GM23248 (cell line): ENCODE measurements around the gene FAM89A. TPM values are rescaled to one million over a fixed set of nuclear protein-coding genes. Genes with fewer than 3 reads are reported as not detected.

Source experiments
- DNase-seq: peaks from one replicate; pipeline ENCODE4 v3.0.0-alpha.2; 2015
- H2AFZ ChIP-seq: fragments of 200-600 bp; sonication (generic); 2 replicates; pipeline ENCODE4 v1.6.1; 2016; ENCODE audit warnings: antibody characterized with exemption
- H3F3A ChIP-seq: fragments of 200-600 bp; sonication (generic); 2 replicates; pipeline ENCODE4 v1.6.1; 2016; ENCODE audit warnings: mild to moderate bottlenecking, antibody characterized with exemption, mixed run types; ENCODE audit not compliant: insufficient read depth
- H3K27ac ChIP-seq: fragments of 200-600 bp; sonication (generic); 2 replicates; pipeline ENCODE4 v1.5.1; 2016; ENCODE audit warnings: mild to moderate bottlenecking
- H3K27me3 ChIP-seq: fragments of 200-600 bp; sonication (generic); replicated peaks from 2 replicates; pipeline ENCODE4 v1.6.1; 2016; ENCODE audit warnings: mild to moderate bottlenecking; ENCODE audit not compliant: insufficient read depth
- H3K36me3 ChIP-seq: fragments of 200-600 bp; sonication (generic); 2 replicates; pipeline ENCODE4 v1.6.1; 2016; ENCODE audit warnings: low read depth, mild to moderate bottlenecking
- H3K4me1 ChIP-seq: fragments of 200-600 bp; sonication (generic); 2 replicates; pipeline ENCODE4 v1.6.1; 2016; ENCODE audit warnings: mild to moderate bottlenecking; ENCODE audit not compliant: insufficient read depth
- H3K4me2 ChIP-seq: fragments of 200-600 bp; sonication (generic); one replicate; pipeline ENCODE4 v1.6.1; 2016; ENCODE audit warnings: mild to moderate bottlenecking; ENCODE audit not compliant: unreplicated experiment
- H3K4me3 ChIP-seq: fragments of 200-600 bp; sonication (generic); 2 replicates; pipeline ENCODE4 v1.5.1; 2016; ENCODE audit warnings: mild to moderate bottlenecking
- H3K79me2 ChIP-seq: fragments of 200-600 bp; sonication (generic); 2 replicates; pipeline ENCODE4 v1.6.1; 2016; ENCODE audit warnings: mild to moderate bottlenecking; ENCODE audit not compliant: insufficient read depth
- H3K9ac ChIP-seq: fragments of 200-600 bp; sonication (generic); 2 replicates; pipeline ENCODE4 v1.6.1; 2016; ENCODE audit warnings: mild to moderate bottlenecking
- H3K9me2 ChIP-seq: fragments of 200-600 bp; sonication (generic); 2 replicates; pipeline ENCODE4 v1.6.1; 2016; ENCODE audit warnings: mixed run types, mild to moderate bottlenecking, moderate library complexity; ENCODE audit not compliant: insufficient read depth
- H3K9me3 ChIP-seq: fragments of 200-600 bp; sonication (generic); one replicate; pipeline ENCODE4 v1.6.1; 2017; ENCODE audit warnings: low read depth
- H4K20me1 ChIP-seq: fragments of 200-600 bp; sonication (generic); 2 replicates; pipeline ENCODE4 v1.6.0; 2016; ENCODE audit not compliant: insufficient read depth
- EZH2 ChIP-seq: fragments of 200-600 bp; sonication (generic); IDR thresholded peaks from 2 replicates; pipeline ENCODE4 v1.6.1; 2018; ENCODE audit warnings: antibody characterized with exemption, mild to moderate bottlenecking; ENCODE audit not compliant: insufficient read depth, poor library complexity, severe bottlenecking
- EZH2phosphoT487 ChIP-seq: fragments of 200-600 bp; sonication (generic); IDR thresholded peaks from 2 replicates; pipeline ENCODE4 v1.6.1; 2018; ENCODE audit warnings: antibody characterized with exemption, moderate library complexity, mild to moderate bottlenecking, low read depth; ENCODE audit not compliant: insufficient read depth
- WGBS, 2 experiments: methylation state at CpG; one replicate each; pipeline ENCODE4 v1.1.6; 2015 to 2017; ENCODE audit warnings: low lambda C conversion rate in 2 of 2, low coverage in 1 of 2; ENCODE audit errors: missing lambda C conversion rate in 2 of 2; 5-methylcytosine and 5-hydroxymethylcytosine counted together
- in situ Hi-C: fragments of 300-500 bp; cut with MboI; formaldehyde crosslinking; loops from 2 replicates; pipeline ENCODE4 v1.15.0; 2020
- polyA plus RNA-seq: library from polyadenylated mRNA; unstranded; fragments of >200 nt; fragmentation: Nextera tagmentation; extraction: Ambion mirVana; gene quantifications from 2 replicates; pipeline ENCODE4 v1.2.1, GENCODE V29; 2016
- total RNA-seq: library from RNA; depleted of rRNA; stranded (reverse); fragments of >200 nt; shearing (Covaris generic); gene quantifications from 2 replicates; pipeline ENCODE4 v1.2.3, GENCODE V29; 2014

The FAM89A gene
- total and polyA plus RNA-seq, 2 experiments from 2014 or later, result 3.1 to 6.3 TPM

- Histone ChIP-seq H3K4me1 (no peaks in the 10 kb centered on the region), H3K36me3 (no peaks in the 10 kb centered on the region), H3K4me3 (no peak overlapping the region), H3K9me3 (no peaks in the 10 kb centered on the region), H4K20me1 (no peaks in the 10 kb centered on the region), H3K4me2 (no peak overlapping the region), H2AFZ (no peak overlapping the region), H3F3A (no peaks in the 10 kb centered on the region), H3K27me3 (no peaks in the 10 kb centered on the region; the same call in none of the 2 replicates), H3K79me2 (no peaks in the 10 kb centered on the region), H3K9ac (no peak overlapping the region), H3K9me2 (no peaks in the 10 kb centered on the region), H3K27ac (no peak overlapping the region)
- 46 to 60% methylated on average over 5 of the region's 5 CpGs for WGBS, 2 experiments
- in situ Hi-C loops, result no loop called here
- DNase-seq, result no peak
- TF ChIP-seq EZH2phosphoT487, result no peak
- TF ChIP-seq EZH2, result no peak
Observed at GRCh38 chr1:231076802-231077201, 36.7 kb upstream of the FAM89A start.

- Histone ChIP-seq H3K79me2 (no peaks in the 10 kb centered on the region), H3K9ac (no peak overlapping the region), H3K36me3 (no peaks in the 10 kb centered on the region), H4K20me1 (no peaks in the 10 kb centered on the region), H3K4me2 (no peak overlapping the region), H3K27me3 (no peaks in the 10 kb centered on the region; the same call in none of the 2 replicates), H3K9me2 (no peaks in the 10 kb centered on the region), H3K4me1 (no peaks in the 10 kb centered on the region), H2AFZ (no peak overlapping the region), H3K27ac (no peak overlapping the region), H3K4me3 (no peak overlapping the region), H3F3A (no peaks in the 10 kb centered on the region), H3K9me3 (no peaks in the 10 kb centered on the region)
- in situ Hi-C loops, result no loop called here
- no peak for DNase-seq
- TF ChIP-seq EZH2 (no peak), EZH2phosphoT487 (no peak)
- 36 to 43% methylated on average over 6 of the region's 6 CpGs for WGBS, 2 experiments
Observed at GRCh38 chr1:231075497-231075896, 35.4 kb upstream of the FAM89A start.

GRCh38 chr1:231075020-231075419, 35.0 kb upstream of the FAM89A start:
- no peak overlapping the region for H3K4me2 ChIP-seq
- DNase-seq, result no peak
- no peaks in the 10 kb centered on the region for H4K20me1 ChIP-seq
- no peak overlapping the region for H3K4me3 ChIP-seq
- H3K9me2 ChIP-seq, result no peaks in the 10 kb centered on the region
- no peaks in the 10 kb centered on the region for H3K36me3 ChIP-seq
- H3K79me2 ChIP-seq, result no peaks in the 10 kb centered on the region
- in situ Hi-C loops, result no loop called here
- H3K9me3 ChIP-seq, result no peaks in the 10 kb centered on the region
- no peaks in the 10 kb centered on the region for H3F3A ChIP-seq
- 56 to 65% methylated on average over 6 of the region's 6 CpGs for WGBS, 2 experiments
- H3K27me3 ChIP-seq, result no peaks in the 10 kb centered on the region; the same call in none of the 2 replicates
- H3K27ac ChIP-seq, result no peak overlapping the region
- TF ChIP-seq EZH2, result no peak
- TF ChIP-seq EZH2phosphoT487, result no peak
- no peaks in the 10 kb centered on the region for H3K4me1 ChIP-seq
- no peak overlapping the region for H3K9ac ChIP-seq
- no peak overlapping the region for H2AFZ ChIP-seq

- DNase-seq, result no peak
- Histone ChIP-seq H3K27me3 (no peaks in the 10 kb centered on the region; the same call in none of the 2 replicates), H4K20me1 (no peaks in the 10 kb centered on the region), H3K4me1 (no peaks in the 10 kb centered on the region), H3K4me2 (no peak overlapping the region), H2AFZ (no peak overlapping the region), H3K27ac (no peak overlapping the region), H3K9ac (no peak overlapping the region), H3K36me3 (no peaks in the 10 kb centered on the region), H3K4me3 (no peak overlapping the region), H3F3A (no peaks in the 10 kb centered on the region), H3K9me2 (no peaks in the 10 kb centered on the region), H3K9me3 (no peaks in the 10 kb centered on the region), H3K79me2 (no peaks in the 10 kb centered on the region)
- in situ Hi-C loops, result no loop called here
- TF ChIP-seq EZH2 (no peak), EZH2phosphoT487 (no peak)
- 51 to 58% methylated on average over 2 of the region's 2 CpGs for WGBS, 2 experiments
Observed at GRCh38 chr1:231074046-231074445, 34.0 kb upstream of the FAM89A start.

GRCh38 chr1:231073331-231073730, 33.3 kb upstream of the FAM89A start:
- no peaks in the 10 kb centered on the region for H3K9me3 ChIP-seq

More at GRCh38 chr1:231073331-231073730, 33.3 kb upstream of the FAM89A start:
- Histone ChIP-seq H3K4me3 (no peak overlapping the region), H3K79me2 (no peaks in the 10 kb centered on the region), H3K27me3 (no peaks in the 10 kb centered on the region; the same call in none of the 2 replicates), H3K36me3 (no peaks in the 10 kb centered on the region), H3K9ac (no peak overlapping the region), H3K4me2 (no peak overlapping the region), H3K9me2 (no peaks in the 10 kb centered on the region), H2AFZ (no peak overlapping the region), H3K4me1 (no peaks in the 10 kb centered on the region), H4K20me1 (no peaks in the 10 kb centered on the region), H3K27ac (no peak overlapping the region), H3F3A (no peaks in the 10 kb centered on the region)
- in situ Hi-C loops, result no loop called here
- no peak for DNase-seq
- WGBS, 2 experiments, result 43 to 65% methylated on average over 3 of the region's 3 CpGs
- TF ChIP-seq EZH2phosphoT487, result no peak
- no peak for TF ChIP-seq EZH2
